Kidney capillary endothelial cell (primary cell): ENCODE measurements around the gene SFXN5.
"Not testable (repeated sequence)": the region's sequence is repeated elsewhere in the genome, so short reads cannot be mapped to it uniquely, and the experiment has no call there.

Source experiments
- DNase-seq: peaks from one replicate; pipeline ENCODE4 v3.0.0-alpha.2; 2018; ENCODE audit warnings: low spot score

The SFXN5 gene

GRCh38 chr2:73101626-73102256 is 30.2 kb upstream of the SFXN5 start:
- no peak for DNase-seq

- DNase-seq: no peak
These were observed 29.4 kb upstream of the SFXN5 start for GRCh38 chr2:73100956-73101355.

- DNase-seq: no peak
These were observed 28.0 kb upstream of the SFXN5 start for GRCh38 chr2:73099486-73099885.

- no peak for DNase-seq
These were observed 24.4 kb upstream of the SFXN5 start for GRCh38 chr2:73095910-73096309.

- not testable (repeated sequence) for DNase-seq
These were observed 22.2 kb upstream of the SFXN5 start for GRCh38 chr2:73093601-73094218.

GRCh38 chr2:73092146-73092783 is 20.8 kb upstream of the SFXN5 start:
- DNase-seq: no peak

- no peak for DNase-seq
These were observed 20.2 kb upstream of the SFXN5 start for GRCh38 chr2:73091696-73092095.

GRCh38 chr2:73091164-73091563 is 19.7 kb upstream of the SFXN5 start:
- no peak for DNase-seq

- DNase-seq: peak; percentile 81
These were observed 17.9 kb upstream of the SFXN5 start for GRCh38 chr2:73089270-73090030.

GRCh38 chr2:73088703-73089102 is 17.2 kb upstream of the SFXN5 start:
- no peak for DNase-seq

GRCh38 chr2:73088211-73088610 is 16.7 kb upstream of the SFXN5 start:
- no peak for DNase-seq

GRCh38 chr2:73087311-73087710 is 15.8 kb upstream of the SFXN5 start:
- DNase-seq: no peak

- DNase-seq: peak; percentile 70
These were observed 14.2 kb upstream of the SFXN5 start for GRCh38 chr2:73085691-73086090.

- DNase-seq: no peak
These were observed 13.5 kb upstream of the SFXN5 start for GRCh38 chr2:73084971-73085370.

GRCh38 chr2:73083886-73084800 is 12.6 kb upstream of the SFXN5 start:
- no peak for DNase-seq

GRCh38 chr2:73082523-73083410 is 11.3 kb upstream of the SFXN5 start:
- no peak for DNase-seq

GRCh38 chr2:73081181-73081671 is 9.7 kb upstream of the SFXN5 start:
- DNase-seq: no peak

GRCh38 chr2:73080321-73081131 is 9.0 kb upstream of the SFXN5 start:
- no peak for DNase-seq

GRCh38 chr2:73079636-73080035 is 8.1 kb upstream of the SFXN5 start:
- no peak for DNase-seq
